H1 (cell line): ENCODE results near the gene OTUD1. TPM values are rescaled to one million over a fixed set of nuclear protein-coding genes. Genes with fewer than 3 reads are reported as not detected.

Source experiments
- CTCF ChIA-PET: fragments of 300-600 bp; sonication (Branson Sonifier 250); formaldehyde crosslinking; loops from one replicate; lab custom pipeline; 2021; ENCODE audit not compliant: partially characterized antibody; lab: Charles Lee
- POLR2A ChIA-PET: fragments of 300-600 bp; sonication (Branson Sonifier 250); formaldehyde crosslinking; loops from one replicate; lab custom pipeline; 2021; ENCODE audit warnings: inconsistent platforms; ENCODE audit not compliant: partially characterized antibody; lab: Charles Lee
- DNase-seq, 2 experiments: peaks; one replicate each; pipeline versions ENCODE4 v3.0.0 to v3.0.0-alpha.2; 2010 to 2022; ENCODE audit warnings: low spot score in 2 of 2, low read depth in 1 of 2, mixed read lengths in 1 of 2
- FAIRE-seq: peaks from 2 replicates; lab custom pipeline; 2011; peaks lifted over from hg19 to GRCh38; lab: Jason Lieb, UNC
- H2AFZ ChIP-seq: 2 replicates; pipeline ENCODE4 v1.8.1; 2012; ENCODE audit warnings: low read length, inconsistent platforms
- H2AK5ac ChIP-seq: 2 replicates; pipeline ENCODE4 v1.6.1; 2013; ENCODE audit warnings: low read depth, low read length
- H2BK120ac ChIP-seq: replicated peaks from 2 replicates; pipeline ENCODE3; 2013; ENCODE audit warnings: low read depth, low read length, inconsistent platforms
- H2BK12ac ChIP-seq: 2 replicates; pipeline ENCODE4 v1.6.1; 2013; ENCODE audit warnings: low read depth, low read length
- H2BK15ac ChIP-seq: 2 replicates; pipeline ENCODE4 v1.6.1; 2013; ENCODE audit warnings: low read length
- H2BK20ac ChIP-seq: 2 replicates; pipeline ENCODE4 v1.6.1; 2013; ENCODE audit warnings: low read length
- H2BK5ac ChIP-seq: 2 replicates; pipeline ENCODE4 v1.6.1; 2013; ENCODE audit warnings: low read depth, low read length
- H3K14ac ChIP-seq: 2 replicates; pipeline ENCODE4 v1.6.1; 2013; ENCODE audit warnings: inconsistent platforms; ENCODE audit not compliant: insufficient read length
- H3K18ac ChIP-seq: 2 replicates; pipeline ENCODE4 v1.6.1; 2013; ENCODE audit warnings: low read length; ENCODE audit errors: extremely low read depth
- H3K23ac ChIP-seq: 2 replicates; pipeline ENCODE4 v1.6.1; 2013; ENCODE audit warnings: inconsistent platforms; ENCODE audit not compliant: insufficient read length
- H3K23me2 ChIP-seq: 2 replicates; pipeline ENCODE4 v1.6.1; 2013; ENCODE audit warnings: low read depth, low read length
- H3K27ac ChIP-seq: 2 replicates; pipeline ENCODE4 v1.6.1; 2011; ENCODE audit warnings: low read depth, low read length, inconsistent platforms
- H3K27me3 ChIP-seq, 4 experiments: replicated peaks in 1 of 4; 1 replicate in 1 of 4; 2 replicates in 3 of 4; pipeline versions ENCODE4 v1.6.1 to v1.8.1; 2011 to 2013; ENCODE audit warnings: low read length in 3 of 4, mild to moderate bottlenecking in 3 of 4, inconsistent platforms in 2 of 4, mixed read lengths in 2 of 4, moderate library complexity in 1 of 4; ENCODE audit not compliant: control insufficient read depth in 3 of 4, insufficient read depth in 3 of 4; ENCODE audit errors: extremely low read depth in 1 of 4
- H3K36me3 ChIP-seq, 4 experiments: 2 replicates each; pipeline versions ENCODE4 v1.6.1 to v1.8.1; 2011 to 2013; ENCODE audit warnings: mild to moderate bottlenecking in 4 of 4, low read length in 3 of 4, moderate library complexity in 2 of 4, control low read depth in 1 of 4, inconsistent platforms in 1 of 4; ENCODE audit not compliant: insufficient read depth in 4 of 4, control insufficient read depth in 2 of 4
- H3K4ac ChIP-seq: replicated peaks from 2 replicates; pipeline ENCODE3; 2013; ENCODE audit warnings: low read length, low read depth, mixed read lengths, inconsistent platforms; ENCODE audit not compliant: insufficient read length
- H3K4me1 ChIP-seq, 4 experiments: replicated peaks in 1 of 4; 1 replicate in 1 of 4; 2 replicates in 3 of 4; pipeline versions ENCODE4 v1.6.1 to v1.8.1; 2011 to 2013; ENCODE audit warnings: low read length in 3 of 4, inconsistent platforms in 2 of 4, mixed read lengths in 1 of 4; ENCODE audit not compliant: insufficient read depth in 4 of 4, control insufficient read depth in 3 of 4
- H3K4me2 ChIP-seq, 2 experiments: 2 replicates each; pipeline versions ENCODE4 v1.6.1 to v1.8.1; 2011 to 2013; ENCODE audit warnings: low read depth in 2 of 2, low read length in 2 of 2, control low read depth in 1 of 2, inconsistent platforms in 1 of 2, mild to moderate bottlenecking in 1 of 2; ENCODE audit not compliant: insufficient read depth in 1 of 2
- H3K4me3 ChIP-seq, 4 experiments: fragments of 200-600, 300-600 bp in 1 of 4; sonication (generic), shearing (Covaris generic), sonication (Bioruptor Twin) in 1 of 4; 2 replicates each; pipeline versions ENCODE4 v1.5.1 to v1.8.1; 2011 to 2016; ENCODE audit warnings: low read length in 4 of 4, low read depth in 3 of 4, control low read depth in 2 of 4, inconsistent platforms in 2 of 4, mild to moderate bottlenecking in 2 of 4, mixed read lengths in 1 of 4, moderate library complexity in 1 of 4; ENCODE audit not compliant: insufficient read depth in 2 of 4; ENCODE audit errors: extremely low read depth in 1 of 4
- H3K56ac ChIP-seq: replicated peaks from 2 replicates; pipeline ENCODE3; 2013; ENCODE audit warnings: low read depth, mild to moderate bottlenecking, mixed read lengths, low read length, inconsistent platforms; ENCODE audit not compliant: insufficient read length
- H3K79me1 ChIP-seq: 2 replicates; pipeline ENCODE4 v1.6.1; 2013; ENCODE audit warnings: low read depth, low read length, control low read depth
- H3K79me2 ChIP-seq, 2 experiments: 2 replicates each; pipeline versions ENCODE4 v1.6.1 to v1.8.1; 2012 to 2013; ENCODE audit warnings: low read length in 2 of 2, mild to moderate bottlenecking in 2 of 2, inconsistent platforms in 1 of 2; ENCODE audit not compliant: insufficient read depth in 2 of 2, control insufficient read depth in 1 of 2
- H3K9ac ChIP-seq, 4 experiments: replicated peaks in 1 of 4; 1 replicate in 1 of 4; 2 replicates in 3 of 4; pipeline versions ENCODE4 v1.6.1 to v1.8.1; 2011 to 2013; ENCODE audit warnings: low read depth in 3 of 4, low read length in 3 of 4, control low read depth in 2 of 4, mild to moderate bottlenecking in 2 of 4, moderate library complexity in 2 of 4, inconsistent platforms in 1 of 4; ENCODE audit errors: extremely low read depth in 1 of 4
- H3K9me3 ChIP-seq, 2 experiments: 2 replicates each; pipeline versions ENCODE4 v1.6.1 to v1.8.1; 2012 to 2013; ENCODE audit warnings: mild to moderate bottlenecking in 2 of 2, moderate library complexity in 2 of 2, control low read depth in 1 of 2, inconsistent platforms in 1 of 2, low read depth in 1 of 2, low read length in 1 of 2, mixed read lengths in 1 of 2; ENCODE audit not compliant: insufficient read depth in 2 of 2
- H4K20me1 ChIP-seq, 2 experiments: replicated peaks in 1 of 2; 2 replicates each; pipeline versions ENCODE3 to v1.8.1; 2011 to 2013; ENCODE audit warnings: inconsistent platforms in 2 of 2, low read length in 2 of 2, mild to moderate bottlenecking in 1 of 2; ENCODE audit not compliant: insufficient read depth in 2 of 2, control insufficient read depth in 1 of 2
- H4K5ac ChIP-seq: 2 replicates; pipeline ENCODE4 v1.6.1; 2013; ENCODE audit warnings: low read length, low read depth, mixed read lengths, inconsistent platforms; ENCODE audit not compliant: insufficient read length
- H4K8ac ChIP-seq: 2 replicates; pipeline ENCODE4 v1.8.0; 2013; ENCODE audit warnings: mild to moderate bottlenecking, moderate library complexity, low read length, inconsistent platforms; ENCODE audit not compliant: insufficient read depth; ENCODE audit errors: extremely low read depth
- H4K91ac ChIP-seq: replicated peaks from 2 replicates; pipeline ENCODE3; 2013; ENCODE audit warnings: low read length, mixed read lengths, inconsistent platforms; ENCODE audit not compliant: insufficient read length
- ASH2L ChIP-seq: fragments of 200-600, 300-600 bp; sonication (generic); IDR thresholded peaks from one replicate; pipeline ENCODE4 v1.7.1; 2017; ENCODE audit warnings: low read length
- E2F6 ChIP-seq: IDR thresholded peaks from 2 replicates; pipeline ENCODE4 v1.6.1; 2012; ENCODE audit warnings: inconsistent platforms
- EZH2 ChIP-seq: fragments of 200-600 bp; sonication (generic); IDR thresholded peaks from 2 replicates; pipeline ENCODE4 v1.7.1; 2012; ENCODE audit warnings: low read depth, mild to moderate bottlenecking, moderate library complexity, low read length, inconsistent platforms; ENCODE audit not compliant: severe bottlenecking
- JUN ChIP-seq: IDR thresholded peaks from 2 replicates; pipeline ENCODE4 v1.6.1; 2011; ENCODE audit warnings: low read depth, mild to moderate bottlenecking, improper control_type of control experiment, low read length
- JUND ChIP-seq: IDR thresholded peaks from 2 replicates; pipeline ENCODE4 v1.6.1; 2011; ENCODE audit warnings: mild to moderate bottlenecking, improper control_type of control experiment, low read length
- KDM4A ChIP-seq: IDR thresholded peaks from one replicate; pipeline ENCODE4 v1.7.1; 2012; ENCODE audit warnings: low read depth, mild to moderate bottlenecking, moderate library complexity, low read length, inconsistent platforms; ENCODE audit not compliant: severe bottlenecking
- KDM5A ChIP-seq: fragments of 200-600 bp; IDR thresholded peaks from 2 replicates; pipeline ENCODE4 v1.7.1; 2012; ENCODE audit warnings: mild to moderate bottlenecking, low read length, inconsistent platforms, mixed read lengths
- NANOG ChIP-seq: IDR thresholded peaks from 2 replicates; pipeline ENCODE4 v1.6.1; 2011; ENCODE audit warnings: low read length, low read depth, mild to moderate bottlenecking, inconsistent platforms; ENCODE audit not compliant: insufficient read depth, poor library complexity, severe bottlenecking
- NRF1 ChIP-seq: IDR thresholded peaks from 2 replicates; pipeline ENCODE4 v1.6.1; 2011; ENCODE audit warnings: mild to moderate bottlenecking, low read depth, low read length, improper control_type of control experiment
- RBBP5 ChIP-seq: IDR thresholded peaks from 2 replicates; pipeline ENCODE4 v1.7.1; 2012; ENCODE audit warnings: low read depth, mild to moderate bottlenecking, inconsistent platforms, low read length, moderate library complexity, borderline replicate concordance
- RNF2 ChIP-seq: fragments of 200-900, 300-1000 bp; sonication (generic); IDR thresholded peaks from 2 replicates; pipeline ENCODE4 v1.7.1; 2016; ENCODE audit warnings: borderline replicate concordance, low read depth, mild to moderate bottlenecking, antibody characterized with exemption, low read length; ENCODE audit not compliant: poor library complexity, severe bottlenecking; ENCODE audit errors: missing control alignments
- SP2 ChIP-seq: IDR thresholded peaks from 2 replicates; pipeline ENCODE4 v1.6.1; 2012; ENCODE audit warnings: mild to moderate bottlenecking, low read length, inconsistent platforms
- ZNF274 ChIP-seq: IDR thresholded peaks from 2 replicates; pipeline ENCODE4 v1.7.0; 2012; ENCODE audit warnings: low read length, borderline replicate concordance; ENCODE audit errors: extremely low read depth
- WGBS, 2 experiments: shearing (Covaris generic) in 1 of 2; methylation state at CpG; one replicate each; pipeline versions ENCODE4 v1.1.6 to v1.1.7; 2013 to 2015; ENCODE audit warnings: low lambda C conversion rate in 2 of 2, mixed read lengths in 2 of 2, inconsistent platforms in 1 of 2, low coverage in 1 of 2, missing lambda C conversion rate in 1 of 2; ENCODE audit not compliant: insufficient replicate concordance in 2 of 2, insufficient coverage in 1 of 2, insufficient read length in 1 of 2; ENCODE audit errors: extremely low coverage in 1 of 2, missing lambda C conversion rate in 1 of 2; 5-methylcytosine and 5-hydroxymethylcytosine counted together
- polyA plus RNA-seq, 7 experiments: library from polyadenylated mRNA; depleted of rRNA in 3 of 7; stranded (reverse) in 5 of 7; unstranded in 2 of 7; fragments of >200 nt in 5 of 7; fragments of 200-250 nt in 2 of 7; gene quantifications; 1 replicate in 5 of 7; 2 replicates in 1 of 7; 4 replicates in 1 of 7; pipeline versions ENCODE4 v1.2.1 to v1.2.3, GENCODE V29; 2011 to 2013; ENCODE audit warnings: missing spikeins in 2 of 7, mixed read lengths in 2 of 7
- total RNA-seq: library from RNA; stranded (reverse); fragmentation: NEBNext Ultra II Directional; extraction: Animal tissue kit (Norgen Biotek cat#: 25700); gene quantifications from 2 replicates; pipeline ENCODE4 v1.2.1, GENCODE V29; 2021

Gene OTUD1
- total and polyA plus RNA-seq, 2 of the 8 experiments (the other 6 are each of a cell fraction or from before 2014, with no cell fraction given): 1.3 to 7.1 TPM

- POLR2A ChIA-PET: no interaction called here
- Histone ChIP-seq H2AK5ac (no peak overlapping the region), H3K4ac (no peak overlapping the region), H3K18ac (no peak overlapping the region), H3K9ac (no peak overlapping the region), H3K36me3 (no peaks in the 10 kb centered on the region), H3K27ac (no peak overlapping the region), H4K8ac (no peak overlapping the region), H3K79me1 (no peaks in the 10 kb centered on the region), H2BK20ac (no peak overlapping the region), H2BK5ac (no peak overlapping the region), H4K91ac (no peak overlapping the region), H2BK15ac (no peak overlapping the region), H3K23me2 (no peaks in the 10 kb centered on the region), H2BK120ac (no peak overlapping the region), H3K56ac (no peak overlapping the region), H2AFZ (no peak overlapping the region), H3K4me3 (no peak overlapping the region), H3K4me1 (peaks cover 2 to 5% (median 4%) of the 10 kb centered on the region in 4 experiments; a peak in 6 of 7 replicates), H4K5ac (no peak overlapping the region), H3K23ac (no peak overlapping the region), H3K14ac (no peak overlapping the region), H3K4me2 (no peak overlapping the region), H4K20me1 (no peaks in the 10 kb centered on the region), H2BK12ac (no peak overlapping the region), H3K9me3 (no peaks in the 10 kb centered on the region), H3K27me3 (no peaks in the 10 kb centered on the region), H3K79me2 (no peaks in the 10 kb centered on the region)
- no peak for DNase-seq
- WGBS, 2 experiments: 86% methylated on average over 2 of the region's 2 CpGs; no CpG with 5 or more reads in 1 of the 2 experiments
- CTCF ChIA-PET: interaction anchor here (1.0 kb wide), 1 partner anchor 429 kb away, joined by 4 read pairs; no protein-coding TSS in a partner anchor
- no peak for FAIRE-seq
- no peak for TF ChIP-seq NRF1
- TF ChIP-seq RBBP5: no peak
- no peak for TF ChIP-seq RNF2
- no peak for TF ChIP-seq NANOG
- no peak for TF ChIP-seq ZNF274
- TF ChIP-seq ASH2L: no peak
- TF ChIP-seq KDM4A: no peak
- TF ChIP-seq E2F6: no peak
- no peak for TF ChIP-seq EZH2
- no peak for TF ChIP-seq JUN
- no peak for TF ChIP-seq SP2
- no peak for TF ChIP-seq KDM5A
- no peak for TF ChIP-seq JUND
These were observed 35.2 kb downstream of the OTUD1 start for GRCh38 chr10:23474081-23474480.
